OCI-LY3 (cell line): ENCODE results near the gene PUM1.

ENCODE experiments used
- H2AFZ ChIP-seq: fragments of 200-600, 300-600 bp; shearing (Covaris generic); 2 replicates; pipeline ENCODE4 v1.6.0; 2014; ENCODE audit warnings: antibody characterized with exemption, low read depth, low read length
- H3K27ac ChIP-seq: fragments of 200-600, 300-600 bp; sonication (generic); 2 replicates; pipeline ENCODE4 v1.5.1; 2014; ENCODE audit warnings: mild to moderate bottlenecking, low read length, moderate library complexity, mixed read lengths
- H3K27me3 ChIP-seq: fragments of 200-600, 300-600 bp; sonication (generic); 2 replicates; pipeline ENCODE4 v1.6.1; 2014; ENCODE audit warnings: low read depth, low read length, mixed read lengths
- H3K36me3 ChIP-seq: fragments of 200-600, 300-600 bp; sonication (generic); replicated peaks from 2 replicates; pipeline ENCODE3; 2014; ENCODE audit warnings: low read depth, low read length, mixed read lengths
- H3K4me1 ChIP-seq: fragments of 300-600, 200-600 bp; sonication (generic); 2 replicates; pipeline ENCODE4 v1.6.1; 2014; ENCODE audit warnings: low read length, mixed read lengths
- H3K4me2 ChIP-seq: fragments of 200-600, 300-600 bp; sonication (generic); 2 replicates; pipeline ENCODE4 v1.6.1; 2014; ENCODE audit warnings: low read length, mixed read lengths
- H3K4me3 ChIP-seq: fragments of 300-600, 200-600 bp; sonication (generic); 2 replicates; pipeline ENCODE4 v1.5.1; 2014; ENCODE audit warnings: antibody characterized with exemption, mild to moderate bottlenecking, low read length, moderate library complexity
- H3K79me2 ChIP-seq: fragments of 300-600, 200-600 bp; shearing (Covaris generic); 2 replicates; pipeline ENCODE4 v1.6.1; 2014; ENCODE audit warnings: mild to moderate bottlenecking, low read length, mixed read lengths
- H3K9ac ChIP-seq: fragments of 300-600, 200-600 bp; shearing (Covaris generic); 2 replicates; pipeline ENCODE4 v1.6.0; 2014; ENCODE audit warnings: mild to moderate bottlenecking, low read length, moderate library complexity
- H3K9me3 ChIP-seq: fragments of 200-600, 300-600 bp; shearing (Covaris generic); 2 replicates; pipeline ENCODE4 v1.6.1; 2014; ENCODE audit warnings: low read length, mixed read lengths; ENCODE audit not compliant: insufficient read depth
- H4K20me1 ChIP-seq: fragments of 200-600, 300-600 bp; sonication (generic); 2 replicates; pipeline ENCODE4 v1.6.1; 2016; ENCODE audit warnings: low read length, mixed read lengths; ENCODE audit not compliant: insufficient read depth
- CTCF ChIP-seq: fragments of 200-600, 300-600 bp; sonication (generic); IDR thresholded peaks from 2 replicates; pipeline ENCODE4 v1.5.1; 2014; ENCODE audit warnings: antibody characterized with exemption, low read length, low read depth
- EZH2phosphoT487 ChIP-seq: fragments of 200-600 bp; shearing (Covaris generic); IDR thresholded peaks from 2 replicates; pipeline ENCODE4 v1.6.1; 2018; ENCODE audit warnings: antibody characterized with exemption, mixed run types, low read depth

PUM1 gene

GRCh38 chr1:31033598-31033997 is 31.9 kb downstream of the PUM1 start:
- Histone ChIP-seq H3K4me2 (no peak overlapping the region), H3K79me2 (peaks cover 100% of the 10 kb centered on the region), H3K9ac (no peak overlapping the region), H3K36me3 (peaks cover 14% of the 10 kb centered on the region), H2AFZ (no peak overlapping the region), H4K20me1 (peaks cover 96% of the 10 kb centered on the region), H3K9me3 (no peaks in the 10 kb centered on the region), H3K4me1 (peaks cover 18% of the 10 kb centered on the region), H3K4me3 (no peak overlapping the region), H3K27me3 (no peaks in the 10 kb centered on the region), H3K27ac (no peak overlapping the region)
- TF ChIP-seq CTCF (no peak), EZH2phosphoT487 (no peak)

GRCh38 chr1:31032266-31032665 is 33.3 kb downstream of the PUM1 start:
- Histone ChIP-seq H3K36me3 (peaks cover 17% of the 10 kb centered on the region), H3K79me2 (peaks cover 98% of the 10 kb centered on the region), H3K9me3 (no peaks in the 10 kb centered on the region), H4K20me1 (peaks cover 96% of the 10 kb centered on the region), H3K4me3 (no peak overlapping the region), H3K27me3 (no peaks in the 10 kb centered on the region), H2AFZ (no peak overlapping the region), H3K9ac (no peak overlapping the region), H3K4me1 (peaks cover 30% of the 10 kb centered on the region), H3K27ac (no peak overlapping the region), H3K4me2 (no peak overlapping the region)
- TF ChIP-seq CTCF (no peak), EZH2phosphoT487 (no peak)

- Histone ChIP-seq H3K9me3 (no peaks in the 10 kb centered on the region), H3K27me3 (no peaks in the 10 kb centered on the region), H3K4me3 (no peak overlapping the region), H3K79me2 (peaks cover 98% of the 10 kb centered on the region), H3K4me2 (no peak overlapping the region), H3K36me3 (peaks cover 13% of the 10 kb centered on the region), H2AFZ (no peak overlapping the region), H3K9ac (no peak overlapping the region), H3K27ac (no peak overlapping the region), H3K4me1 (peaks cover 32% of the 10 kb centered on the region), H4K20me1 (peaks cover 96% of the 10 kb centered on the region)
- TF ChIP-seq EZH2phosphoT487 (no peak), CTCF (no peak)
Measured at GRCh38 chr1:31031330-31032143, 34.0 kb downstream of the PUM1 start.

- Histone ChIP-seq H3K4me2 (peak overlapping the region; percentile 55), H3K9me3 (no peaks in the 10 kb centered on the region), H3K4me3 (no peak overlapping the region), H3K27ac (0 out of 2 replicates have a peak overlapping the region, but pooled peaks have one; percentile 53), H3K9ac (no peak overlapping the region), H2AFZ (no peak overlapping the region), H3K79me2 (peaks cover 98% of the 10 kb centered on the region), H4K20me1 (peaks cover 97% of the 10 kb centered on the region), H3K4me1 (peaks cover 32% of the 10 kb centered on the region), H3K36me3 (peaks cover 14% of the 10 kb centered on the region), H3K27me3 (no peaks in the 10 kb centered on the region)
- TF ChIP-seq CTCF (no peak), EZH2phosphoT487 (no peak)
Measured at GRCh38 chr1:31029026-31029425, 36.5 kb downstream of the PUM1 start.
